NCI-H146 (cell line): ENCODE data around the gene TMCC3.
A peak's percentile ranks its signal among the peaks of the same experiment; 100 is the strongest.
"Not testable (repeated sequence)": the region's sequence is repeated elsewhere in the genome, so short reads cannot be mapped to it uniquely, and the experiment has no call there.

ENCODE experiments used
- DNase-seq: peaks from one replicate; lab custom pipeline; 2025; lab: John Stamatoyannopoulos, UW

Gene TMCC3

GRCh38 chr12:94650143-94651056, at the start of gene TMCC3:
Gene TMCC3 (minus strand): TSS chr12:94650557. CDS start chr12:94650430, 127 bp downstream.
- DNase-seq, result peak; percentile 4

- no peak for DNase-seq
Measured at GRCh38 chr12:94699801-94700200, 49.4 kb upstream of the TMCC3 start.

- no peak for DNase-seq
Measured at GRCh38 chr12:94698578-94698977, 48.2 kb upstream of the TMCC3 start.

GRCh38 chr12:94697631-94698030, 47.3 kb upstream of the TMCC3 start:
- no peak for DNase-seq

GRCh38 chr12:94694732-94695131, 44.4 kb upstream of the TMCC3 start:
- DNase-seq, result no peak

- DNase-seq, result not testable (repeated sequence)
Measured at GRCh38 chr12:94692826-94693225, 42.5 kb upstream of the TMCC3 start.

GRCh38 chr12:94690198-94690771, 39.9 kb upstream of the TMCC3 start:
- no peak for DNase-seq

GRCh38 chr12:94689646-94690036, 39.3 kb upstream of the TMCC3 start:
- DNase-seq, result no peak

- DNase-seq, result no peak
Measured at GRCh38 chr12:94689002-94689645, 38.8 kb upstream of the TMCC3 start.

- DNase-seq, result no peak
Measured at GRCh38 chr12:94687891-94688290, 37.5 kb upstream of the TMCC3 start.

GRCh38 chr12:94686834-94687628, 36.7 kb upstream of the TMCC3 start:
- no peak for DNase-seq

- DNase-seq, result no peak
Measured at GRCh38 chr12:94684416-94685142, 34.2 kb upstream of the TMCC3 start.

GRCh38 chr12:94679554-94680195, 29.3 kb upstream of the TMCC3 start:
- no peak for DNase-seq

GRCh38 chr12:94678849-94679248, 28.5 kb upstream of the TMCC3 start:
- no peak for DNase-seq

- no peak for DNase-seq
Measured at GRCh38 chr12:94678379-94678778, 28.0 kb upstream of the TMCC3 start.

GRCh38 chr12:94677778-94678177, 27.4 kb upstream of the TMCC3 start:
- DNase-seq, result no peak

- DNase-seq, result no peak
Measured at GRCh38 chr12:94676922-94677321, 26.6 kb upstream of the TMCC3 start.

GRCh38 chr12:94676031-94676641, 25.8 kb upstream of the TMCC3 start:
- DNase-seq, result no peak

GRCh38 chr12:94674835-94675234, 24.5 kb upstream of the TMCC3 start:
- DNase-seq, result no peak

GRCh38 chr12:94674051-94674451, 23.7 kb upstream of the TMCC3 start:
- no peak for DNase-seq

- DNase-seq, result no peak
Measured at GRCh38 chr12:94673496-94673895, 23.1 kb upstream of the TMCC3 start.
